NCI-H510A (cell line): ENCODE data around the gene ISM1.
A peak's percentile ranks its signal among the peaks of the same experiment; 100 is the strongest.

Experiments used
- DNase-seq: peaks from one replicate; lab custom pipeline; 2025; lab: John Stamatoyannopoulos, UW

Gene ISM1

GRCh38 chr20:13256606-13257005 is 35.5 kb downstream of the ISM1 start:
- DNase-seq: no peak

GRCh38 chr20:13259921-13260320 is 38.8 kb downstream of the ISM1 start:
- DNase-seq: no peak

GRCh38 chr20:13260650-13261279 is 39.7 kb downstream of the ISM1 start:
- DNase-seq: no peak

- DNase-seq: peak; percentile 13
These were observed 40.6 kb downstream of the ISM1 start for GRCh38 chr20:13261460-13262301.

GRCh38 chr20:13262302-13262650 is 41.2 kb downstream of the ISM1 start:
- no peak for DNase-seq

- no peak for DNase-seq
These were observed 41.7 kb downstream of the ISM1 start for GRCh38 chr20:13262671-13263360.

- no peak for DNase-seq
These were observed 42.4 kb downstream of the ISM1 start for GRCh38 chr20:13263451-13263850.

GRCh38 chr20:13264907-13265306 is 43.8 kb downstream of the ISM1 start:
- DNase-seq: no peak

- DNase-seq: no peak
These were observed 44.9 kb downstream of the ISM1 start for GRCh38 chr20:13265941-13266340.

- no peak for DNase-seq
These were observed 46.2 kb downstream of the ISM1 start for GRCh38 chr20:13267231-13267630.

- no peak for DNase-seq
These were observed 47.9 kb downstream of the ISM1 start for GRCh38 chr20:13268953-13269352.

- DNase-seq: no peak
These were observed 49.1 kb downstream of the ISM1 start for GRCh38 chr20:13270211-13270610.

- no peak for DNase-seq
These were observed 50.0 kb downstream of the ISM1 start for GRCh38 chr20:13271098-13271497.

- DNase-seq: no peak
These were observed 51.2 kb downstream of the ISM1 start for GRCh38 chr20:13271977-13272975.

GRCh38 chr20:13274275-13274861 is 53.3 kb downstream of the ISM1 start:
- peak; percentile 41 for DNase-seq

GRCh38 chr20:13276945-13277541 is 56.0 kb downstream of the ISM1 start:
- DNase-seq: no peak

- no peak for DNase-seq
These were observed 56.7 kb downstream of the ISM1 start for GRCh38 chr20:13277663-13278295.

- DNase-seq: no peak
These were observed 57.9 kb downstream of the ISM1 start for GRCh38 chr20:13278812-13279570.

- DNase-seq: no peak
These were observed 59.7 kb downstream of the ISM1 start for GRCh38 chr20:13280609-13281324.
